HG02870 (cell line): ENCODE measurements around the gene LBHD2.
"Not testable (repeated sequence)": the region's sequence is repeated elsewhere in the genome, so short reads cannot be mapped to it uniquely, and the experiment has no call there.

ENCODE experiments used
- ATAC-seq: cut with Tn5 transposase; IDR thresholded peaks from one replicate; pipeline ENCODE4 v1.9.1; 2021; ENCODE audit warnings: mild to moderate bottlenecking, moderate library complexity; ENCODE audit not compliant: unreplicated experiment

The LBHD2 gene

DNA sequence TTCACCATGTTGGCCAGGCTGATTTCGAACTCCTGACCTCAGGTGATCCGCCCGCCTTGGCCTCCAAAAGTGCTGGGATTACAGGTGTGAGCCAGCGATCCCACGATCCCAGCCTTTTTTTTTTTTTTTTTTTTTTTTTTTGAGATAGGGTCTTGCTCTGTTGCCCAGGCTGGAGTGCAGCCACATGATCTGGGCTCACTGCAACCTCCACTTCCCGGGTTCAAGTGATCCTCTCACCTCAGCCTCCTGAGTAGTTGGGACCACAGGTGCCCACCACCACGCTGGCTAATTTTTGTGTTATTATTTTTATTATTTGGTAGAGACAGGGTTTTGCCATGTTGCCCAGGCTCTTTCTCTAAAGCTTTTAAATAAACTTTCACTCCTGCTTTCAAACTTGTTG is 33.5 kb downstream of the LBHD2 start:
- not testable (repeated sequence) for ATAC-seq

DNA sequence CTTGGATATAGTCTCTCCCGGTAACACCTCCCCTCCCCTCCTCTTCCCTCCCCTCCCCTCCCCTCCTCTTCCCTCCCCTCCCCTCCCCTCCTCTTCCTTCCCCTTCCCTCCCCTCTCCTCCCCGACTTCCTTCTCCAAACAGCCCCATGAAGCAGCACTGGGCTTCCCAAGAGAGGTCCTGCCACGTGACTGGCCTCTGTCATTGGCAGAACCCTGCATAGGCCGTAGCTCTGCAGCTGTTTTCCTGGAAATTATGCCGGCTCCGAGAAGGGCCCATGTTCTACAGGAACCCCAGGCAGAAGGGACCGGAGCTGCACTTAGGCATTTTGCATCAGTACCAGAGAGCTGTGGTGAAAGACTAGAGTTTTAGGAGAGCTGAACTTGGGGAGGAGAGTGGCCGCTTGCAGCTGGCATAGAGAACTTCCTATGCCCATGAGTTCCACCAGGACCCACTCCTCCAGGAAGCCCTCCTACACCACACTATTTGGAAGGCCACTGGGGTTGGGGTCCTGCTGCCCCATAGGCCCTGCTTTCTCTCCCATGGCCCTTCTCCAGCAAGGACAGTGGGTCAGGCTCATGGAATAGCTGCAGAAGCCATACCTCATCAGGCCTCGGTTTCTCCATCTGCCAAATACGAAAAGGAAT is 34.1 kb downstream of the LBHD2 start:
- ATAC-seq: no peak

DNA sequence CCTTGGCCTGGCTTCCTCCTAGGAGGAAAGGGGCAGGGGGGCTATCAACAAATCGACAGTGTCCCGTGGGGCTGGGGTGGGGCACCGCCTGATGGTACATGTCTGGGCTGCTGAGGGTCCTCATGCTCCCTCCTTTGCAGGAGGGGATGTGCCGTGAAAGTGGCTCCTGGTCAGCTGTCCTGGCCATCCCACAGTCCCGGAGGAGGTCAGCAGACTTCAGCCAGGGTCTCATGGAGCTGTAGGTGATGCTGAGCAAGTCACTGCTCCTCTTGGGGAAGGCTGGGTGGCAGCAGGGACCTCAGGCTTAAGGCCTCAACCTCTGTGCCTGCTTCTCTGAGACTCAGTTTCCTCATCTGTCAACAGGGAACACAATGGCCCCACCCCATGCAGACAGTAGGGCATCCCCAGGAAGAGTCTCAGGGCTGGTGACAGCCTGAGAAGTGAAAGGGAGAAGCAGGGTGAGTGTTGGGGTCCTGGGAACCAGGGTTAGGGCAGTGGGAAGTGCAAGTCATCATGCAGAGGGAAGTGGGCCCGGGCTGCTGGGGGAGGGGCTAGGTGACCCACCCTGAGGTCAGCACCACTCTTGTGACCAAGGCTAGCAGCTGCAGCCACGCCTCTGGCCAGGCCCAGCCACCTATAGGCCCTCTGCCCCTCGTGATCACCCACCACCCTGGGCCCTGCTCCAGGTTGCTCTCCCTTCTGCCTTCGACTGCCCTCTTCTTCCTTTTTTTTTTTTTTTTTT is 34.8 kb downstream of the LBHD2 start:
- ATAC-seq: no peak

DNA sequence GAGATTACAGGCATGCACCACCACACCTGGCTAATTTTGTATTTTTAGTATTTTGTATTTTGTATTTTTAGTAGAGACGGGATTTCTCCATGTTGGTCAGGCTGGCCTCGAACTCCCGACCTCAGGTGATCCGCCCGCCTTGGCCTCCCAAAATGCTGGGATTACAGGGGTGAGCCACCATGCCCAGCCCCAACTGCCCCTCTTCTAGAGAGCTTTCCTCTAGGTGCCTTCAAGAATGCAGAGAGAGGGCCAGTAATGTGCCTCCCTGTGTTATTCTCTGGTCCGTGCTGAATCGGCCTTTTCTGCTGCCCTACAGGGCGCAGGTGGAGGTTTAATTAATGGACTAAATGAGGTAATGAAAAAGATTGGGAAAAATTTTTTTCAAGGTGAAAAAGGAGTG is 35.5 kb downstream of the LBHD2 start:
- not testable (repeated sequence) for ATAC-seq

DNA sequence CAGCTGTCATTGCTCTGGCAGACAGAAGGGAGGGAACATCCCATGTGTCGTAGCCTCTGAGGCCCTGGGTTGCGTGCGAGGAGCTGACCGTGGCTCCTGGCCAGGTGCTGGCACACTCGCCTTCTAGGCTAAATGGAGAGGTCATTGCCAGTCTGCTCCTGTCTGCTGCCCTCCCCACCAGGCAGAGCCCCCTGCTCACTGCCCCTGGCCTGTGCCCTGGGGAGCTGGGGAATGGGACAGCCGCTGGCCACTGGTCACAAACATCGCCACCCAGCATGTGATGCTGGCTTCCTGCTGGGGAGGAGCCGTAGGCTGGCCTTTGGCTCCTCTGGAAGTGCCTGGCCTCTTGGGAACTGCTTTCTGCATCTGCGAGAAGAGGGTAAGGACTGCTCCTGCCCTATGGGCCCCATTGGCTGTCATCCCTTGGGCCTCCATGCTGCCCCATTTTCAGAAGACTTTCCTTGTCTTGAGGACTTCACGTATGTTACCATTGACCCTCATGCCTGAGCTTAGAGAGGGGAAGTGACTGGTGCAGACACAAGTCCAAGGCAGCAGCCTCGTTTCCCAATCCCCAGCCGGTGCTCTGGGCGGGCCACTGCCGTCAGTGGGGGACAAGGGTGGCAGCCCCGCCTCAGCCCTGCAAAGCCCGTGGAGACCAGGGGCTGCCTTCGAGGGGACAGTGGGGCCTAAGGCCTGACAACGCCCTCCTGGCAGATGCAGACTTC is 37.3 kb downstream of the LBHD2 start:
- ATAC-seq: no peak

DNA sequence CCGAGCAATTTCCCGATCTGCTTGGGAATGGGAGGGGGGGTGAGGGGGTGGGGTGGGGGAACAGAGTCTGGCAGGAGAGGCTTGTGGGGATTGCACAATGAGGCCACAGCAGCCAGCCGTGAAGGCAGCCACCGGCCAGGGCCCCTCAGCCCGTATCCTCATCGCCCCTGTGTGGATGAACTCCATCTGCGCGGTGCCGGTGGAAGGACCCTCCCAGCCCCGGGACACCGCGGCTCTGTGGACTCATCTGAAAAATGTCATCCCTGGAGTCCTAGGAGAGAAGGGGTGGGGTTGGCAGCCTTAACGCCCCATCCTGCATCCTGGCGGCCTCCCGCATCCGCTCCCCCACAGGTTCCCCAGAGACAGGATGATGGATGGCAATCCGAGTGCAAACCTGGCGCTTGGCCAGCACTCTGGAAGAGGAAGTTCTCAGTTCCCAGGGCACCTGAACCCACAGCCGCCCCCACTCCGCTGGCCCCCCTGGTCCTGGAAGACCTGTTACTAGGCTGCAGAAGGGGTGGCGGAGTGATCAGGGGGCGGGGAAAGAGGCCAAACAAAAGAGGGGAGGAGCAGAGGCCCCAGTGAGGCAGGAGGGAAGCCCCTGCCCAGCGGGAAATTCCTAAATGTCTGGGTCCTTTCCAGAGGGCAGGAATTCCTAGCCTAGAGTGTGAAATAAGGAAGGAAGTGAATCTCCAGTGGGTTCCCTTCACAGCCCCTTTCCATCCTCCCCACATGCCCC is 38.0 kb downstream of the LBHD2 start:
- ATAC-seq: no peak

DNA sequence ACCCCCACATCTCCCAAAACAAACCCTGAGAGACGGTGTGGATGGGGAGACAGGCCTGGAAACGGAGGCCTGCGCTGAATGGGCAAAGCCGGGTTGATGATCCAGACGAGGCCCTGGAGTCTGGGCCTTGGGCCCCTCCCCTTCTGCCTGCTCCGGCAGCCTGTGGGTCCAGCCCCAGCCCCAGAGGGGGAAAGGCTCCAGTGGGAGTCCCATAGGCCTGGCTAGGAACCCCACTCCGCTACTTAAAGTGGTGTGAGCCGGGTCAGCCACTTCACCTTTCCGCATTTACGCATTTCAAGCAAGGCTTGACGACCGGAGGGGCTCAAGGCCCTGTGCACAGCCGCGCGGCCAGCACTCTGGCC is 38.6 kb downstream of the LBHD2 start:
- ATAC-seq: no peak

DNA sequence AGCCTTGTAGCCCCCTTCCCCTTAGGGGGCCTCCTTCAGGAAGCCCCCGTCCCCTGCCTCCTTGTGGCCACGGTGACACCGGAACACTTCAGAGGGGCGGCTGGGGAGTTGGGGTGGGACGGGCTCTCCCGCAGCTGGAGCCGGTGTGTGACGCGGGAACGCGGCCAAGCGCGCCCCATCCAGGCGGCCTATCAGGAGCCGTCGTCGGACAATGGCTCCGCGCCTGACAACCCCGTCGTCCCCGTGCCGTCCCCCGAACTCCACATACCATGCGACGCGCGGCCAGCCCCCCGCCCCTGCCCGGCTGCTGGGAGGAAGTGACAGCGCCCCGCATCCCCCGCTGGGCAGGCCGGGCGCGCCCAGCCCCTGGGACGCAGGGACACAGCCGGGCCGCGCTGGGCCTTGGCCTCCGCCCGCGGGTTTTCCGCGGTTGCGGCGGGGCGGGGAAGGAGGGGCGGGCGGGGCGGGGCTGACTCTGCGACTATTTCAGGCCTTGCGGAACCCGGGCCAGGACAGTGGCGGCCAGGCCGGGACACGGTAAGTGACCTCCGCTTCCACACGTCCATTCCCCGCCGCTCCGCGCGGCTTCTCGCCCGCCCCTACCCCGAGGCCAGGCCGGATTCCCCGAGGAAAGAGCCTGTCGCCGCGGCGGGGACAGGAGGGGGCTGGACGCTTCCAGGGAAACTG is 39.1 kb downstream of the LBHD2 start, which contains the start of gene TNFAIP2:
TNFAIP2 (plus strand) TSS at position 515 of the 687 bp plus-strand sequence. CDS start 2,997 bp downstream, outside the sequence.
- no peak for ATAC-seq

DNA sequence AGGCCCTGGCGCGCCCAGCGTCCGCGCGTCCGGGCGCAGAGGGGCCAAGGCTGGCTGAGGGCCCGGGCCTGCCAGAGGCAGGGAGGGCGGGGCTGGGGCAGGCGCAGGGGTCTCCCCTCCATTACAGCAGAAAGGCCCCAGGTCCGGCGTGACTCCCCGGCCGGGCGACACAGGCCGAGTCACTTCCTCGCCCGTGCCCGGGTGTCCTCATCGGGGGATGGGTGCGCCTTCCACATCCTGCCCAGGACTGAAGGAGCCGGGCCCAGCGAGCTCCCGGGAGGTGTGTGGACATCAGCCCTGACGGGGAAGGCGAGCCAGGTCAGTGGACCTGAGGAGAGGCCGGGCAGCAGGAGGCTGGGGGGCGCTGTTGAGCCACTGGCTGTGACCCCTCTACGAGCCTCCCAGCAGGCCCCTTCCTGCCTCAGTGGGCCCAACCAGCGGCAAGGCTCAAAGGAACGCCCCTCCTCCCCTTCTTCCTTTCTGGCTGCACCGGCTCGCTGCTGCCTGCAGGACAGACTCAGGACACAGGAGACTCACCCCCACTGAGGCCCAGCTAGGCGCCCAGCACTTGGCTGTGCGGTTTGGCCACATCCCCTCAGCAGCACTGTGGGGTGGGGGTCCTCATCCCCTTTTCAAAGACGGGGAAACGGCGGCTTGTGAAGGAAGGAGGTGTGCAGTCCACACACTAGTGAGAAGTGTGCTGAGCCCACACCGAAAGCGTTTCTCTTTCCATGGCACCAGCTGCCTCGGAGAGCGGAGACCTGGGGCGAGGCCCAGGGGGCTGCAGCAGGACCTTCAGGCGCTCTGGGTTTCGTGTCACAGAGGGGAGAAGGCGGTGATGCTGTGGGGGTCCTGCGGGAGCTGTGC is 39.9 kb downstream of the LBHD2 start:
- ATAC-seq: no peak

DNA sequence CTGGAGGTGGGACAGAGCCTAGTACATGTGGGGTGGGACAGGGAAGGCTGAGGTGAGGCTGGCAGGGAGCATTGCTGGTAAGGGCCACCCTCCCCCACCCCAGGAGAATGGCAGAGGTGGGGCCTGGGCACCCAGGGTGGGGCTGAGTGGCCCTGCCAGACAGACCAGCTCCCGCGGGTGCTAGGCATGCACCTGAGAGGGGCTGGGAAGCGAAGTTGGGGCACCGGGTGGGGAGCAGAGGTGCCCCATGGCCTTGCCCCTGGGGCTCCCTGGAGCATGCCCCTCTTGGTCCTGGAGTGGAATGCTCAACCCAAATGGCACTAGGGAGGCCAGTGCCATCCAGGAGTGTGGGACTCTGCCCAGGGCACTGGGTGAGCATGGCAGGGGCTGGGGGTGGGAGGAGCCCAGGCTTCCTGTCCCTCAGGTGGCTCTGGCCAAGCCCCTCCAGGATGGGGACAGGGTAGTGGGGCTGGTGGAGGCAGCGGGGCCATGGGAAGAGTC is 40.5 kb downstream of the LBHD2 start:
- ATAC-seq: no peak

DNA sequence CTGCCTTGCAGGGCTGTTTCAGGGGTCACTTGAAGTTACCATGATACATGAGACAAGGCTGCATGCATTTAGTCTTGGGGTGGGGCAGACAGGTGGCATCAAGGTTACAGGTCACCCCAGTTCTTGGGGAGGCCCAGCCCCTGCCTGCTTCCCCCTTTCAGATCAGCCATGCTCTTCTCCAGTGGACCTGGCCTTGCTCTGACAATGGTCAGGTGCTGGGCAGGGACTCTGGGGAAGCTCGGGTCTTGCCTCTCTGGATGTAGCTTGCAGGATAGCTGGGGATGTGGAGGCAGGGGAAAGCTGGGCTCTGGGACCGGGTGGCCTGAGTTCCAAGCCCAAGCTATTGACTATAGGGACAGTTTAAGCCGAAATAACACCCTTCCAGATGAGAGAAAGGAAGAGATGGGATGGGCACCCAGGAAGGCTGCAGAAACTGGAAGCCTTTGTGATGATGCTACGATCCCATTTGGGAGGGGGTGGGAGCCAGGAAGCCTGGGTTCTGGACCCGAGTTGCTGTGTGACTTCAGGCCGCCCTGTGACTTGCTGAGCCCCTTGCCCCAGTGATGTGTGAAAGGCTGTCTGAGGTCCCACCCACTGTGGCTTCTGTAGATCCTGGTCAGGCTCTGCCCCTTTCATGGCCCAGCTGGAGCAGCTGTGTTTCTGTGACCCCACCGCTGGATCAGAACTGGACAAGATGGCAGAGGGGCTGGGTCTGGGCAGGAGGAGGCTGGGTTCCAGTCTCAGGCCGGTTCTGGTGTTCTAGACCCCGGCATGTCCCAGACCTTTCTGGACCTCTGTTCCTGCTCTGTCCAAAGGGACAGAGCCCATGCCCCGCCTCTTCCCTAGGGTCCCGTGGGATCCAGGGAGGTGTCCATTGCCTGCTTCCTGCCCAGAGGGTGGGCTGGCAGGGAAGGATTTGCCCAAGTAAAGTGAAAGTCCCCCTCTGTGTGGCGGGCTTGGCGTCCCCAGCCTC is 41.4 kb downstream of the LBHD2 start:
- ATAC-seq: no peak

DNA sequence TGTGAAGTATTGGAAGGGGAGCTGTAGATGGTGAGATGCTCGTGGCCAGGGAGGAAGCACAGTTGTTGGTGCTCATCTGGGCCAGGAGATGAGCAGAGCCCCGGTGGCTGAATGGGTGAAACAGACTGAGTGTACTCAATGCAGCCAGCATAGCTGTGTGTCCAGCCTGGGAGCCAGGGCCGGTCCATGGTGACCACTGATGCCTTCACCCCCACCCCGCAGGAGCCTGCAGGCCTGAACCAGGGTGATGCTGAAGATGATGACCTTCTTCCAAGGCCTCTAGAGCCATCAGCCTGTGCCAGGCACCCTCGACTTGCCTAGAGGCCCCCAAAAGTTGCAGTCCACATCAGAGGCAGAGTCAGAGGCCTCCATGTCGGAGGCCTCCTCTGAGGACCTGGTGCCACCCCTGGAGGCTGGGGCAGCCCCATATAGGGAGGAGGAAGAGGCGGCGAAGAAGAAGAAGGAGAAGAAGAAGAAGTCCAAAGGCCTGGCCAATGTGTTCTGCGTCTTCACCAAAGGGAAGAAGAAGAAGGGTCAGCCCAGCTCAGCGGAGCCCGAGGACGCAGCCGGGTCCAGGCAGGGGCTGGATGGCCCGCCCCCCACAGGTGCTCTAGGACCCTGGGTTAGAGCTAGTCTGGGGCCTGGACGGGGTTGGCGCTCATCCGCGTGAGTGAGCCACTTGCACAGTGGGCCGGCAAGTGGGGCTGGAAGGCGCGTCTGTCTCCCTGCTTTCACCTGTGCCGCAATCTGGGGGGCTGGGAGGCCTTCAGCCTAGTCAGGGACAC is 42.3 kb downstream of the LBHD2 start:
- no peak for ATAC-seq

DNA sequence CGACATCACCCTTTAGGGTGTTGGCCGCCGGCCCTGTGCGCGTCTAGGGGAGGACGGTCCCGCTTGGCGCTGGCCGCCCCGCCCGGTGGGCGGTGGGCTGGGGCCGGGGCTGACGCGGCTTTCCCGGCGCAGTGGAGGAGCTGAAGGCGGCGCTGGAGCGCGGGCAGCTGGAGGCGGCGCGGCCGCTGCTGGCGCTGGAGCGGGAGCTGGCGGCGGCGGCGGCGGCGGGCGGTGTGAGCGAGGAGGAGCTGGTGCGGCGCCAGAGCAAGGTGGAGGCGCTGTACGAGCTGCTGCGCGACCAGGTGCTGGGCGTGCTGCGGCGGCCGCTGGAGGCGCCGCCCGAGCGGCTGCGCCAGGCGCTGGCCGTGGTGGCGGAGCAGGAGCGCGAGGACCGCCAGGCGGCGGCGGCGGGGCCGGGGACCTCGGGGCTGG is 42.9 kb downstream of the LBHD2 start:
- no peak for ATAC-seq

DNA sequence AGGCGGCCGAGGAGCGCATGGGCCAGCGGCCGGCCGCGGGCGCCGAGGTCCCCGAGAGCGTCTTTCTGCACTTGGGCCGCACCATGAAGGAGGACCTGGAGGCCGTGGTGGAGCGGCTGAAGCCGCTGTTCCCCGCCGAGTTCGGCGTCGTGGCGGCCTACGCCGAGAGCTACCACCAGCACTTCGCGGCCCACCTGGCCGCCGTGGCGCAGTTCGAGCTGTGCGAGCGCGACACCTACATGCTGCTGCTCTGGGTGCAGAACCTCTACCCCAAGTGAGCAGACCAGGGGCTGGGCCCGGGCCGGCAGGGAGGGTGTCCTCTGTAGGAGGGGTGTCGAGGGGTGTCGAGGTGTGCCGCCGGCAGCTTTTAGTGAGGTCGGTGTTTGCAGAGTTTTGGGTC is 43.3 kb downstream of the LBHD2 start:
- ATAC-seq: no peak

DNA sequence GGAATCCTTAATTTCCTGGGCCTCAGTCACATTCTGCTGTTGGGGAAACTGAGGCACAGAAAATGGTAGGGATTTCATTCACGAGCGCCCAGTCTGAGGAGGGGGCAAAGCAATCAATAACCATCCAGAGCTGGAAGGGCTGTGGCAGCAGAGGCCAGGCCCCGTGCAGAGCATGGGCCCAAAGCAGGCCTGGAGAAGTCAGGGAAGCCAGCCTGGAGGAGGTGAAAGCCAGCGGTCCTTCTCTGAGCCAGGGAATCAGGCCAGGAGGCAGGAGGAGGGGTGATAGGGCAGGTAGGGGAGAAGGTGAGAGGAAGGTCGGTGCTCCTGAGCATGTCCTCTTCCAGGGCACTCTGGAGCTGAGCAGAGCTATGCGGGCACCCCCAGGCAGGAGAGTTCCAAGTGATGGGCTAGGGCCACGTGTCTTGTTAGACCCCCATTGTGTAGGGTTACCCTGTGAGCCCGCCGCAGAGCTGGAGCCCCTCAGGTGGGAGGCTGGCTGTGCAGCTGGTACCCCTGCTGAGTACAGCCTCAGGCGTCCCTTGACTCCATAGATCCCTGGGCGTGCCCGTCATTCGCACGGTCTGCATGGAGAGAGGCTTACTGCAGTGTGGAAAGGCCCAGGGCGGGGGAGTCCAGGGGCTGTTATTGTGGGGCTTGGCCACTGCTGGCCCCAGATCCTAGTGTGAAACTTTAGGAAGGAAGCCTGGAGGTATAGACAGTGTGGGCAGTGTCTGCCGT is 44.0 kb downstream of the LBHD2 start:
- ATAC-seq: no peak

DNA sequence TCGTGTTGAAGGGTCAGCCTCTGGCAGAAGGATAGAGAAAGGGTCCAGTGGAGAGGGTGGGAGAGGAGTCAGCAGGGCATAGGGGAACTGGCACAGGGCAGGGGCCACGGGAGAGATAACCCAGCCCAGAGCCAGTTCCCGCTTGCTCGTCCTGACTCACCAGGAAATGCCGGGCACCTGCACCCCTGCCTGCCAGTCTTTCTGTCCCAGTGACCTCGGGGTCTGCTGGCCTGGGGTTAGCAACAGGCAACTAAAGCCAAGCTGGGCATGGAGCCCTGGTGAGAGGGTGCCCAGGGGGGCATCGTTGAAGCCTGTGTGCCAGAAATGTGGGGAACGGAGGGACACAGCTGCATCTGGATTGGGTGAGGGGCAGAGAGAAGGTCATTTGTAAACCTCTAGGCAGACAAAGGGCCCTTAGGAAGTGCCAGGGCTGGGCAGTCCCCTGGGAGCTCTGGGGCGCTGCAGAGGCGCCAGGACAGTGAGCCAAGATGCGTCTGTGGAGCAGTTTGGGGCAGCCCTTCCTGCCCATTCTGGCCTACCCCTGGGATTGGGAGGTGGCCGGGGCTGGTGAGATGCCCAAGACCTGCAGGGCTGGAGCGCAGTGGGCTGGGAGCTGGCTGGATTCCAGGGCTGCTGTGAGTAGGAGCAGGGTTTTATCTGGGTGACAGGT is 44.8 kb downstream of the LBHD2 start:
- ATAC-seq: no peak
